ENCODE measurements around the gene NME4.

NME4 gene

GRCh38 chr16:396605-397004 is 394 bp upstream of the NME4 start:
- no peaks in the 10 kb centered on the region; the same call in 1 of the 2 replicates for H3K27me3 ChIP-seq (ENCODE audit: insufficient read depth, low read length)
- 0 out of 2 replicates have a peak, but pooled peaks cover 13% of the 10 kb centered on the region for H3F3A ChIP-seq (ENCODE audit: insufficient read depth, low read length)
- 0 out of 2 replicates have a peak, but pooled peaks cover 3% of the 10 kb centered on the region for H3K36me3 ChIP-seq (ENCODE audit: insufficient read depth, low read length)
- H3K4me2 ChIP-seq (ENCODE audit: low read length) = peak overlapping the region; percentile 37; the same call in 1 of the 2 replicates
- H3K27ac ChIP-seq (ENCODE audit: low read depth, low read length, poor library complexity, severe bottlenecking) = no peak overlapping the region
- H3K4me1 ChIP-seq (ENCODE audit: insufficient read depth, low read length, severe bottlenecking) = peaks cover 16% of the 10 kb centered on the region
- no peak overlapping the region for H2AFZ ChIP-seq (ENCODE audit: low read length)
- H4K20me1 ChIP-seq (ENCODE audit: insufficient read depth, low read length) = no peaks in the 10 kb centered on the region
- no peak overlapping the region; the same call in 1 of the 2 replicates for H3K9ac ChIP-seq (ENCODE audit: low read length)
- TF ChIP-seq EZH2 (IDR thresholded peaks at IDR 0.05; ENCODE audit: borderline replicate concordance, low read length) (no peak), CTCF (IDR thresholded peaks at IDR 0.05; ENCODE audit: low read length) (no peak)
- H3K9me2 ChIP-seq (ENCODE audit: low read depth, low read length) = no peaks in the 10 kb centered on the region
- no peak overlapping the region for H3K4me3 ChIP-seq (ENCODE audit: low read depth, low read length, poor library complexity, severe bottlenecking)
- no peaks in the 10 kb centered on the region for H3K79me2 ChIP-seq (ENCODE audit: insufficient read depth, low read length)
- no peaks in the 10 kb centered on the region for H3K9me3 ChIP-seq (ENCODE audit: low read length)

- H2AFZ ChIP-seq (ENCODE audit: low read length) = no peak overlapping the region
- H3K9me3 ChIP-seq (ENCODE audit: low read length) = no peaks in the 10 kb centered on the region
- H3K9me2 ChIP-seq (ENCODE audit: low read depth, low read length) = no peaks in the 10 kb centered on the region
- no peak overlapping the region; the same call in 1 of the 2 replicates for H3K4me2 ChIP-seq (ENCODE audit: low read length)
- TF ChIP-seq CTCF (IDR thresholded peaks at IDR 0.05; ENCODE audit: low read length) = peak; percentile 36; the same call in 1 of the 2 replicates
- no peak for TF ChIP-seq EZH2 (IDR thresholded peaks at IDR 0.05; ENCODE audit: borderline replicate concordance, low read length)
- no peaks in the 10 kb centered on the region for H4K20me1 ChIP-seq (ENCODE audit: insufficient read depth, low read length)
- H3K4me1 ChIP-seq (ENCODE audit: insufficient read depth, low read length, severe bottlenecking) = peaks cover 21% of the 10 kb centered on the region
- 0 out of 2 replicates have a peak, but pooled peaks cover 13% of the 10 kb centered on the region for H3F3A ChIP-seq (ENCODE audit: insufficient read depth, low read length)
- H3K9ac ChIP-seq (ENCODE audit: low read length) = no peak overlapping the region
- H3K27ac ChIP-seq (ENCODE audit: low read depth, low read length, poor library complexity, severe bottlenecking) = peak overlapping the region; percentile 24
- H3K36me3 ChIP-seq (ENCODE audit: insufficient read depth, low read length) = 0 out of 2 replicates have a peak, but pooled peaks cover 3% of the 10 kb centered on the region
- no peaks in the 10 kb centered on the region; the same call in 1 of the 2 replicates for H3K27me3 ChIP-seq (ENCODE audit: insufficient read depth, low read length)
- H3K4me3 ChIP-seq (ENCODE audit: low read depth, low read length, poor library complexity, severe bottlenecking) = no peak overlapping the region
- no peaks in the 10 kb centered on the region for H3K79me2 ChIP-seq (ENCODE audit: insufficient read depth, low read length)
Observed at GRCh38 chr16:397736-398332, 835 bp downstream of the NME4 start.

- no peaks in the 10 kb centered on the region for H3K9me2 ChIP-seq (ENCODE audit: low read depth, low read length)
- H3F3A ChIP-seq (ENCODE audit: insufficient read depth, low read length) = 0 out of 2 replicates have a peak, but pooled peaks cover 13% of the 10 kb centered on the region
- H3K27ac ChIP-seq (ENCODE audit: low read depth, low read length, poor library complexity, severe bottlenecking) = peak overlapping the region; percentile 24
- H3K9ac ChIP-seq (ENCODE audit: low read length) = no peak overlapping the region
- no peak overlapping the region for H2AFZ ChIP-seq (ENCODE audit: low read length)
- TF ChIP-seq CTCF (IDR thresholded peaks at IDR 0.05; ENCODE audit: low read length) (no peak), EZH2 (IDR thresholded peaks at IDR 0.05; ENCODE audit: borderline replicate concordance, low read length) (no peak)
- no peaks in the 10 kb centered on the region for H3K79me2 ChIP-seq (ENCODE audit: insufficient read depth, low read length)
- H3K36me3 ChIP-seq (ENCODE audit: insufficient read depth, low read length) = 0 out of 2 replicates have a peak, but pooled peaks cover 3% of the 10 kb centered on the region
- H3K9me3 ChIP-seq (ENCODE audit: low read length) = no peaks in the 10 kb centered on the region
- peaks cover 21% of the 10 kb centered on the region for H3K4me1 ChIP-seq (ENCODE audit: insufficient read depth, low read length, severe bottlenecking)
- no peaks in the 10 kb centered on the region for H4K20me1 ChIP-seq (ENCODE audit: insufficient read depth, low read length)
- H3K4me3 ChIP-seq (ENCODE audit: low read depth, low read length, poor library complexity, severe bottlenecking) = no peak overlapping the region
- no peaks in the 10 kb centered on the region; the same call in 1 of the 2 replicates for H3K27me3 ChIP-seq (ENCODE audit: insufficient read depth, low read length)
- H3K4me2 ChIP-seq (ENCODE audit: low read length) = no peak overlapping the region; the same call in 1 of the 2 replicates
Observed at GRCh38 chr16:398561-399339, 1.8 kb downstream of the NME4 start.

Data from OCI-LY1 (cell line).